Neural cell (in vitro differentiated cells): ENCODE results near the gene HHIPL1. TPM values are rescaled to one million over a fixed set of nuclear protein-coding genes. Genes with fewer than 3 reads are reported as not detected.

ENCODE experiments used
- H2AFZ ChIP-seq: fragments of 200-600, 300-800 bp; sonication (generic), shearing (Covaris generic); 2 replicates; pipeline ENCODE4 v1.6.0; 2014; ENCODE audit warnings: low read depth, mild to moderate bottlenecking, antibody characterized with exemption, low read length, moderate library complexity
- H3F3A ChIP-seq: fragments of 200-600 bp; shearing (Covaris generic); 2 replicates; pipeline ENCODE4 v1.6.1; 2016; ENCODE audit warnings: mild to moderate bottlenecking, moderate library complexity, mixed read lengths, antibody characterized with exemption, low read length; ENCODE audit not compliant: insufficient read depth, poor library complexity, severe bottlenecking
- H3K27ac ChIP-seq: fragments of 200-600, 300-800 bp; sonication (generic), shearing (Covaris generic); 2 replicates; pipeline ENCODE4 v1.5.1; 2014; ENCODE audit warnings: mild to moderate bottlenecking, low read length, moderate library complexity
- H3K27me3 ChIP-seq: fragments of 300-800, 200-600 bp; sonication (generic), shearing (Covaris generic); 2 replicates; pipeline ENCODE4 v1.6.0; 2014; ENCODE audit warnings: mild to moderate bottlenecking, low read depth, low read length, moderate library complexity; ENCODE audit not compliant: insufficient read depth
- H3K36me3 ChIP-seq: fragments of 300-800, 200-600 bp; sonication (generic), shearing (Covaris generic); 2 replicates; pipeline ENCODE4 v1.5.1; 2014; ENCODE audit warnings: mild to moderate bottlenecking, antibody characterized with exemption, low read length, moderate library complexity; ENCODE audit not compliant: insufficient read depth
- H3K4me2 ChIP-seq: fragments of 300-800, 200-600 bp; sonication (generic), shearing (Covaris generic); 2 replicates; pipeline ENCODE4 v1.6.0; 2014; ENCODE audit warnings: mild to moderate bottlenecking, low read length
- H3K4me3 ChIP-seq: fragments of 300-800, 200-600 bp; sonication (generic), shearing (Covaris generic); 2 replicates; pipeline ENCODE4 v1.5.1; 2014; ENCODE audit warnings: mild to moderate bottlenecking, low read length, moderate library complexity
- H3K79me2 ChIP-seq: fragments of 200-600 bp; shearing (Covaris generic); replicated peaks from 2 replicates; pipeline ENCODE4 v1.6.0; 2014; ENCODE audit warnings: mild to moderate bottlenecking, low read length, moderate library complexity; ENCODE audit not compliant: insufficient read depth
- H3K9ac ChIP-seq: fragments of 300-800, 200-600 bp; sonication (generic), shearing (Covaris generic); 2 replicates; pipeline ENCODE4 v1.6.1; 2016; ENCODE audit warnings: mild to moderate bottlenecking, low read length, mixed read lengths
- H3K9me2 ChIP-seq: fragments of 200-600 bp; shearing (Covaris generic); 2 replicates; pipeline ENCODE4 v1.6.1; 2016; ENCODE audit warnings: mild to moderate bottlenecking, low read length, mixed read lengths; ENCODE audit not compliant: insufficient read depth
- H3K9me3 ChIP-seq: fragments of 200-600, 300-800 bp; sonication (generic), shearing (Covaris generic); 2 replicates; pipeline ENCODE4 v1.6.1; 2016; ENCODE audit warnings: mild to moderate bottlenecking, mixed run types, low read length, moderate library complexity, mixed read lengths
- H4K20me1 ChIP-seq: fragments of 200-600 bp; shearing (Covaris generic); 2 replicates; pipeline ENCODE4 v1.6.1; 2016; ENCODE audit warnings: mild to moderate bottlenecking, mixed run types; ENCODE audit not compliant: insufficient read depth
- CTCF ChIP-seq: fragments of 450-650 bp; IDR thresholded peaks from 2 replicates; pipeline ENCODE4 v1.5.1; 2014; ENCODE audit warnings: antibody characterized with exemption, mild to moderate bottlenecking, moderate library complexity; ENCODE audit not compliant: poor library complexity, severe bottlenecking
- EP300 ChIP-seq: fragments of 450-650 bp; conservative IDR thresholded peaks from 2 replicates; pipeline ENCODE4 v1.6.1; 2014; ENCODE audit warnings: antibody characterized with exemption, mild to moderate bottlenecking, moderate library complexity; ENCODE audit not compliant: poor library complexity, severe bottlenecking
- EZH2 ChIP-seq: fragments of 200-600, 300-800 bp; shearing (Covaris generic), sonication (generic); IDR thresholded peaks from 2 replicates; pipeline ENCODE4 v1.6.1; 2014; ENCODE audit warnings: antibody characterized with exemption, low read length, borderline replicate concordance, mild to moderate bottlenecking; ENCODE audit not compliant: insufficient read depth, poor library complexity, severe bottlenecking
- MXI1 ChIP-seq: fragments of 450-650 bp; conservative IDR thresholded peaks from 2 replicates; pipeline ENCODE4 v1.6.1; 2014; ENCODE audit warnings: antibody characterized with exemption, mild to moderate bottlenecking; ENCODE audit not compliant: poor library complexity, severe bottlenecking
- POLR2AphosphoS5 ChIP-seq: IDR thresholded peaks from 2 replicates; pipeline ENCODE4 v1.6.1; 2012
- RAD21 ChIP-seq: fragments of 450-650 bp; conservative IDR thresholded peaks from 2 replicates; pipeline ENCODE4 v1.6.1; 2014; ENCODE audit warnings: antibody characterized with exemption, mild to moderate bottlenecking, moderate library complexity
- REST ChIP-seq: IDR thresholded peaks from 2 replicates; pipeline ENCODE4 v1.6.1; 2012; ENCODE audit warnings: borderline replicate concordance
- SMC3 ChIP-seq: fragments of 450-650 bp; conservative IDR thresholded peaks from 2 replicates; pipeline ENCODE4 v1.6.1; 2014; ENCODE audit warnings: antibody characterized with exemption, mild to moderate bottlenecking, moderate library complexity; ENCODE audit not compliant: poor library complexity
- TAF1 ChIP-seq: IDR thresholded peaks from 2 replicates; pipeline ENCODE4 v1.6.1; 2012; ENCODE audit warnings: low read depth
- polyA plus RNA-seq: library from polyadenylated mRNA; depleted of rRNA; stranded (reverse); fragments of >200 nt; gene quantifications from 2 replicates; pipeline ENCODE4 v1.2.3, GENCODE V29; 2014

The HHIPL1 gene
- polyA plus RNA-seq, 1 donor from 2014 or later = 0.47 TPM

GRCh38 chr14:99602788-99603415 is 42.0 kb upstream of the HHIPL1 start:
- peaks cover 47% of the 10 kb centered on the region for H3K79me2 ChIP-seq
- H3K9me2 ChIP-seq = no peaks in the 10 kb centered on the region
- TF ChIP-seq EZH2 (no peak), REST (no peak), MXI1 (no peak), CTCF (no peak), SMC3 (no peak), POLR2AphosphoS5 (no peak), RAD21 (no peak), EP300 (no peak), TAF1 (no peak)
- peaks cover 9% of the 10 kb centered on the region for H3F3A ChIP-seq
- H3K27ac ChIP-seq = no peak overlapping the region
- no peaks in the 10 kb centered on the region for H3K9me3 ChIP-seq
- peaks cover 22% of the 10 kb centered on the region for H4K20me1 ChIP-seq
- peak overlapping the region; percentile 87 for H3K4me3 ChIP-seq
- H3K4me2 ChIP-seq = peak overlapping the region; percentile 49
- H3K36me3 ChIP-seq = no peaks in the 10 kb centered on the region
- H3K27me3 ChIP-seq = no peaks in the 10 kb centered on the region
- H2AFZ ChIP-seq = no peak overlapping the region
- peak overlapping the region; percentile 72 for H3K9ac ChIP-seq

GRCh38 chr14:99603471-99604277 is 41.3 kb upstream of the HHIPL1 start, which contains the start of gene CCDC85C:
Gene CCDC85C (minus strand): TSS chr14:99604207. CDS start chr14:99603959, 248 bp downstream.
- Histone ChIP-seq H3K36me3 (no peaks in the 10 kb centered on the region), H3K9me2 (no peaks in the 10 kb centered on the region), H3K27ac (peak within 1 kb of the TSS; percentile 99), H2AFZ (peak within 1 kb of the TSS; percentile 93), H3K79me2 (peaks cover 42% of the 10 kb centered on the region), H3F3A (peaks cover 9% of the 10 kb centered on the region), H3K27me3 (no peaks in the 10 kb centered on the region), H3K4me3 (peak within 1 kb of the TSS; percentile 93), H3K9ac (peak within 1 kb of the TSS; percentile 99), H3K4me2 (peak within 1 kb of the TSS; percentile 49), H3K9me3 (no peaks in the 10 kb centered on the region), H4K20me1 (peaks cover 22% of the 10 kb centered on the region)
- TF ChIP-seq EZH2 (no peak), RAD21 (peak; percentile 52), SMC3 (peak; percentile 56), REST (no peak), TAF1 (no peak), EP300 (peak; percentile 44), POLR2AphosphoS5 (peak; percentile 46), MXI1 (peak; percentile 93), CTCF (peak; percentile 49)
